HCT116 (cell line): ENCODE measurements around the gene KCNJ8. TPM values are rescaled to one million over a fixed set of nuclear protein-coding genes. Genes with fewer than 3 reads are reported as not detected.

Source experiments
- ATAC-seq: fragments of 200-7000 bp; cut with Tn5 transposase; 2 replicates; pipeline ENCODE4 v1.9.1; 2020; ENCODE audit warnings: mild to moderate bottlenecking, moderate library complexity
- BruUV-seq: library from RNA; stranded (reverse); fragments of 400-500 nt; replicated peaks from 2 replicates; lab custom pipeline; 2021; lab: Mats Ljungman, UMichigan
- CTCF ChIA-PET: fragments of 300-600 bp; sonication (Branson Sonifier 250); formaldehyde crosslinking; loops from one replicate; lab custom pipeline; 2021; ENCODE audit warnings: antibody characterized with exemption; lab: Charles Lee
- POLR2A ChIA-PET: fragments of 300-600, 350-600 bp; sonication (Branson Sonifier 250); formaldehyde crosslinking; loops from one replicate; lab custom pipeline; 2021; ENCODE audit warnings: antibody characterized with exemption; lab: Charles Lee
- RAD21 ChIA-PET, 2 experiments: fragments of 300-600 bp; sonication (Branson Sonifier 250); formaldehyde crosslinking; loops; one replicate each; lab custom pipeline; 2023; ENCODE audit warnings: low total read pairs in 2 of 2; ENCODE audit not compliant: uncharacterized antibody in 2 of 2, unreplicated experiment in 2 of 2, low non-redundant PET in 1 of 2; lab: Charles Lee
- DNase-seq: peaks from one replicate; pipeline ENCODE4 v3.0.0-alpha.2; 2010; ENCODE audit warnings: low read depth, low spot score
- H2AFZ ChIP-seq: fragments of 200-600 bp; shearing (Covaris generic), sonication (generic); 2 replicates; pipeline ENCODE4 v1.6.1; 2017; ENCODE audit warnings: low read depth, mixed run types, mixed read lengths, antibody characterized with exemption, low read length; ENCODE audit not compliant: poor library complexity, severe bottlenecking
- H3K27ac ChIP-seq: 2 replicates; pipeline ENCODE4 v1.5.1; 2012; ENCODE audit warnings: low read depth, low read length
- H3K27me3 ChIP-seq: fragments of 200-600 bp; sonication (generic); 2 replicates; pipeline ENCODE4 v1.6.1; 2016; ENCODE audit warnings: mixed run types, low read length, mixed read lengths; ENCODE audit not compliant: insufficient read depth
- H3K36me3 ChIP-seq, 2 experiments: fragments of 200-500 bp in 1 of 2; fragments of 200-600 bp in 1 of 2; sonication (Bioruptor generic) in 1 of 2; sonication (generic) in 1 of 2; 2 replicates each; pipeline versions ENCODE4 v1.5.1 to v1.6.1; 2014 to 2016; ENCODE audit warnings: low read length in 2 of 2, inconsistent platforms in 1 of 2, mixed read lengths in 1 of 2, mixed run types in 1 of 2; ENCODE audit not compliant: insufficient read depth in 2 of 2, control insufficient read depth in 1 of 2
- H3K4me1 ChIP-seq, 2 experiments: fragments of 200-600 bp in 1 of 2; sonication (generic) in 1 of 2; 2 replicates each; pipeline versions ENCODE4 v1.5.1 to v1.6.1; 2012 to 2017; ENCODE audit warnings: low read length in 2 of 2, inconsistent platforms in 1 of 2, mild to moderate bottlenecking in 1 of 2, mixed read lengths in 1 of 2, mixed run types in 1 of 2, moderate library complexity in 1 of 2; ENCODE audit not compliant: insufficient read depth in 2 of 2, control insufficient read depth in 1 of 2
- H3K4me2 ChIP-seq: fragments of 200-600 bp; sonication (generic); 2 replicates; pipeline ENCODE4 v1.6.1; 2017; ENCODE audit warnings: mixed run types, low read length, mixed read lengths
- H3K4me3 ChIP-seq, 2 experiments: fragments of 200-600 bp in 1 of 2; sonication (generic) in 1 of 2; replicated peaks in 1 of 2; 2 replicates each; pipeline ENCODE4 v1.5.1; 2011 to 2016; ENCODE audit warnings: low read length in 2 of 2, control low read depth in 1 of 2, low read depth in 1 of 2, mild to moderate bottlenecking in 1 of 2, mixed read lengths in 1 of 2, mixed run types in 1 of 2
- H3K79me2 ChIP-seq: fragments of 200-600 bp; sonication (generic); 2 replicates; pipeline ENCODE4 v1.6.1; 2017; ENCODE audit warnings: mild to moderate bottlenecking, mixed run types, low read length, moderate library complexity, mixed read lengths; ENCODE audit not compliant: insufficient read depth
- H3K9ac ChIP-seq: fragments of 200-600 bp; sonication (generic); 2 replicates; pipeline ENCODE4 v1.6.1; 2016; ENCODE audit warnings: low read length, mixed read lengths
- H3K9me2 ChIP-seq: fragments of 200-600 bp; sonication (generic), shearing (Covaris generic); 2 replicates; pipeline ENCODE4 v1.6.1; 2017; ENCODE audit warnings: mixed run types, mild to moderate bottlenecking, moderate library complexity; ENCODE audit not compliant: insufficient read depth
- H3K9me3 ChIP-seq, 2 experiments: fragments of 200-500 bp in 1 of 2; fragments of 200-600 bp in 1 of 2; sonication (Bioruptor generic) in 1 of 2; sonication (generic) in 1 of 2; 2 replicates each; pipeline ENCODE4 v1.6.1; 2014 to 2017; ENCODE audit warnings: low read length in 2 of 2, mixed read lengths in 2 of 2, inconsistent platforms in 1 of 2, low read depth in 1 of 2, mild to moderate bottlenecking in 1 of 2, mixed run types in 1 of 2, moderate library complexity in 1 of 2; ENCODE audit not compliant: control insufficient read depth in 1 of 2, insufficient read depth in 1 of 2
- H4K20me1 ChIP-seq: fragments of 200-600 bp; sonication (generic), shearing (Covaris generic); 2 replicates; pipeline ENCODE4 v1.6.1; 2017; ENCODE audit warnings: mixed run types, mild to moderate bottlenecking, moderate library complexity; ENCODE audit not compliant: insufficient read depth
- CBX3 ChIP-seq: IDR thresholded peaks from 2 replicates; pipeline ENCODE4 v1.6.1; 2012; ENCODE audit warnings: low read depth
- EZH2 ChIP-seq: fragments of 200-600 bp; sonication (generic); IDR thresholded peaks from 2 replicates; pipeline ENCODE4 v1.6.1; 2017; ENCODE audit warnings: antibody characterized with exemption, mixed run types
- FOSL1 ChIP-seq: IDR thresholded peaks from 2 replicates; pipeline ENCODE4 v1.6.1; 2012; ENCODE audit warnings: low read depth
- SIN3A ChIP-seq: IDR thresholded peaks from 2 replicates; pipeline ENCODE4 v1.6.1; 2012; ENCODE audit warnings: low read depth
- SRF ChIP-seq: IDR thresholded peaks from 2 replicates; pipeline ENCODE4 v1.6.1; 2012; ENCODE audit warnings: low read depth
- YY1 ChIP-seq: IDR thresholded peaks from 2 replicates; pipeline ENCODE4 v1.6.1; 2011; ENCODE audit warnings: low read length, low read depth, moderate library complexity, mild to moderate bottlenecking; ENCODE audit not compliant: insufficient replicate concordance; ENCODE audit errors: extremely low read depth
- intact Hi-C: fragments of 100-400 bp; cut with micrococcal nuclease; formaldehyde crosslinking; loops from 2 replicates; pipeline ENCODE4 v1.10.0; 2022
- total RNA-seq: library from RNA; stranded (reverse); gene quantifications from one replicate; pipeline ENCODE4 v1.2.1, GENCODE V29; 2021; ENCODE audit not compliant: unreplicated experiment
- TF ChIP-seq, protein P1 (sequence below): IDR thresholded peaks from 2 replicates; pipeline ENCODE4 v1.6.1; 2012
- TF ChIP-seq, protein P2 (sequence below): IDR thresholded peaks from 2 replicates; pipeline ENCODE4 v1.6.1; 2012; ENCODE audit warnings: low read depth
- TF ChIP-seq, protein P3 (sequence below): IDR thresholded peaks from 2 replicates; pipeline ENCODE4 v1.6.1; 2012
- TF ChIP-seq, protein P4 (sequence below): IDR thresholded peaks from 2 replicates; pipeline ENCODE4 v1.6.1; 2011; ENCODE audit warnings: mild to moderate bottlenecking, low read length, moderate library complexity; ENCODE audit not compliant: insufficient replicate concordance; ENCODE audit errors: extremely low read depth
- TF ChIP-seq, protein P5 (sequence below), 3 experiments: fragments of 200-600 bp in 1 of 3; sonication (generic) in 1 of 3; IDR thresholded peaks in 2 of 3; conservative IDR thresholded peaks in 1 of 3; 2 replicates each; pipeline ENCODE4 v1.5.1; 2012 to 2017; ENCODE audit warnings: low read depth in 2 of 3, low read length in 2 of 3, antibody characterized with exemption in 1 of 3, borderline replicate concordance in 1 of 3, control low read depth in 1 of 3, mild to moderate bottlenecking in 1 of 3, mixed read lengths in 1 of 3, mixed run types in 1 of 3, moderate library complexity in 1 of 3; ENCODE audit not compliant: insufficient read depth in 1 of 3

The KCNJ8 gene
- total RNA-seq, 1 experiment from 2014 or later, result 0.17 TPM

DNA sequence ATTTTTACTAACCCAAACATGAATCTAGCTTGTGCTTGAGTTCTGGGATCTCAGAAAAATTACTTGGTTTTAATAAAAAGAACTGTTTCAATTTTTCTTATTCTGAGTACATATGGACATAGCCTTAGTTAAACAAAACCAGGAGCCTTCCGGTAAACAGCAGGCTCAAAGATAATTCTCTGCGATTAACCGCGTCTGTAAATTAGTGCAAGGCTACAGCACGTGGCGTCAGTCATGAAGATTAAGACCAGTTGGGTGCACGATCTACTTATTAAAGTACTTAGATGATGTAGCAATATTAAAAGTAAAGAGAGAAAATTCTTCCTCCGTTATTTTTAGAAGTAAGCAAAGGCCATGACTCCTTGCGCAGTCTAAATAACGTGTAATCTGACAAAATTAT lies 700 bp downstream of the KCNJ8 start:
- Histone ChIP-seq H3K4me3 (no peak overlapping the region), H3K36me3 (no peaks in the 10 kb centered on the region), H3K9me2 (no peaks in the 10 kb centered on the region), H3K9ac (no peak overlapping the region), H3K9me3 (no peaks in the 10 kb centered on the region), H3K4me2 (no peak overlapping the region), H2AFZ (no peak overlapping the region), H3K4me1 (no peaks in the 10 kb centered on the region), H3K27ac (no peak overlapping the region), H3K79me2 (no peaks in the 10 kb centered on the region), H3K27me3 (no peaks in the 10 kb centered on the region), H4K20me1 (no peaks in the 10 kb centered on the region)
- intact Hi-C loops, result no loop called here
- no peak for DNase-seq
- TF ChIP-seq, protein P1, sequence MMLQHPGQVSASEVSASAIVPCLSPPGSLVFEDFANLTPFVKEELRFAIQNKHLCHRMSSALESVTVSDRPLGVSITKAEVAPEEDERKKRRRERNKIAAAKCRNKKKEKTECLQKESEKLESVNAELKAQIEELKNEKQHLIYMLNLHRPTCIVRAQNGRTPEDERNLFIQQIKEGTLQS, result no peak
- TF ChIP-seq CBX3 (no peak), EZH2 (no peak), SIN3A (no peak), FOSL1 (no peak), SRF (no peak), YY1 (no peak)
- TF ChIP-seq, protein P2, sequence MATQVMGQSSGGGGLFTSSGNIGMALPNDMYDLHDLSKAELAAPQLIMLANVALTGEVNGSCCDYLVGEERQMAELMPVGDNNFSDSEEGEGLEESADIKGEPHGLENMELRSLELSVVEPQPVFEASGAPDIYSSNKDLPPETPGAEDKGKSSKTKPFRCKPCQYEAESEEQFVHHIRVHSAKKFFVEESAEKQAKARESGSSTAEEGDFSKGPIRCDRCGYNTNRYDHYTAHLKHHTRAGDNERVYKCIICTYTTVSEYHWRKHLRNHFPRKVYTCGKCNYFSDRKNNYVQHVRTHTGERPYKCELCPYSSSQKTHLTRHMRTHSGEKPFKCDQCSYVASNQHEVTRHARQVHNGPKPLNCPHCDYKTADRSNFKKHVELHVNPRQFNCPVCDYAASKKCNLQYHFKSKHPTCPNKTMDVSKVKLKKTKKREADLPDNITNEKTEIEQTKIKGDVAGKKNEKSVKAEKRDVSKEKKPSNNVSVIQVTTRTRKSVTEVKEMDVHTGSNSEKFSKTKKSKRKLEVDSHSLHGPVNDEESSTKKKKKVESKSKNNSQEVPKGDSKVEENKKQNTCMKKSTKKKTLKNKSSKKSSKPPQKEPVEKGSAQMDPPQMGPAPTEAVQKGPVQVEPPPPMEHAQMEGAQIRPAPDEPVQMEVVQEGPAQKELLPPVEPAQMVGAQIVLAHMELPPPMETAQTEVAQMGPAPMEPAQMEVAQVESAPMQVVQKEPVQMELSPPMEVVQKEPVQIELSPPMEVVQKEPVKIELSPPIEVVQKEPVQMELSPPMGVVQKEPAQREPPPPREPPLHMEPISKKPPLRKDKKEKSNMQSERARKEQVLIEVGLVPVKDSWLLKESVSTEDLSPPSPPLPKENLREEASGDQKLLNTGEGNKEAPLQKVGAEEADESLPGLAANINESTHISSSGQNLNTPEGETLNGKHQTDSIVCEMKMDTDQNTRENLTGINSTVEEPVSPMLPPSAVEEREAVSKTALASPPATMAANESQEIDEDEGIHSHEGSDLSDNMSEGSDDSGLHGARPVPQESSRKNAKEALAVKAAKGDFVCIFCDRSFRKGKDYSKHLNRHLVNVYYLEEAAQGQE, result no peak
- TF ChIP-seq, protein P3, sequence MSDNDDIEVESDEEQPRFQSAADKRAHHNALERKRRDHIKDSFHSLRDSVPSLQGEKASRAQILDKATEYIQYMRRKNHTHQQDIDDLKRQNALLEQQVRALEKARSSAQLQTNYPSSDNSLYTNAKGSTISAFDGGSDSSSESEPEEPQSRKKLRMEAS, result no peak
- TF ChIP-seq, protein P4, sequence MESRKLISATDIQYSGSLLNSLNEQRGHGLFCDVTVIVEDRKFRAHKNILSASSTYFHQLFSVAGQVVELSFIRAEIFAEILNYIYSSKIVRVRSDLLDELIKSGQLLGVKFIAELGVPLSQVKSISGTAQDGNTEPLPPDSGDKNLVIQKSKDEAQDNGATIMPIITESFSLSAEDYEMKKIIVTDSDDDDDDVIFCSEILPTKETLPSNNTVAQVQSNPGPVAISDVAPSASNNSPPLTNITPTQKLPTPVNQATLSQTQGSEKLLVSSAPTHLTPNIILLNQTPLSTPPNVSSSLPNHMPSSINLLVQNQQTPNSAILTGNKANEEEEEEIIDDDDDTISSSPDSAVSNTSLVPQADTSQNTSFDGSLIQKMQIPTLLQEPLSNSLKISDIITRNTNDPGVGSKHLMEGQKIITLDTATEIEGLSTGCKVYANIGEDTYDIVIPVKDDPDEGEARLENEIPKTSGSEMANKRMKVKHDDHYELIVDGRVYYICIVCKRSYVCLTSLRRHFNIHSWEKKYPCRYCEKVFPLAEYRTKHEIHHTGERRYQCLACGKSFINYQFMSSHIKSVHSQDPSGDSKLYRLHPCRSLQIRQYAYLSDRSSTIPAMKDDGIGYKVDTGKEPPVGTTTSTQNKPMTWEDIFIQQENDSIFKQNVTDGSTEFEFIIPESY, result no peak
- TF ChIP-seq, protein P5, sequence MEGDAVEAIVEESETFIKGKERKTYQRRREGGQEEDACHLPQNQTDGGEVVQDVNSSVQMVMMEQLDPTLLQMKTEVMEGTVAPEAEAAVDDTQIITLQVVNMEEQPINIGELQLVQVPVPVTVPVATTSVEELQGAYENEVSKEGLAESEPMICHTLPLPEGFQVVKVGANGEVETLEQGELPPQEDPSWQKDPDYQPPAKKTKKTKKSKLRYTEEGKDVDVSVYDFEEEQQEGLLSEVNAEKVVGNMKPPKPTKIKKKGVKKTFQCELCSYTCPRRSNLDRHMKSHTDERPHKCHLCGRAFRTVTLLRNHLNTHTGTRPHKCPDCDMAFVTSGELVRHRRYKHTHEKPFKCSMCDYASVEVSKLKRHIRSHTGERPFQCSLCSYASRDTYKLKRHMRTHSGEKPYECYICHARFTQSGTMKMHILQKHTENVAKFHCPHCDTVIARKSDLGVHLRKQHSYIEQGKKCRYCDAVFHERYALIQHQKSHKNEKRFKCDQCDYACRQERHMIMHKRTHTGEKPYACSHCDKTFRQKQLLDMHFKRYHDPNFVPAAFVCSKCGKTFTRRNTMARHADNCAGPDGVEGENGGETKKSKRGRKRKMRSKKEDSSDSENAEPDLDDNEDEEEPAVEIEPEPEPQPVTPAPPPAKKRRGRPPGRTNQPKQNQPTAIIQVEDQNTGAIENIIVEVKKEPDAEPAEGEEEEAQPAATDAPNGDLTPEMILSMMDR (IDR thresholded peaks at IDR 0.05 in 2 of 3, conservative IDR thresholded peaks at IDR 0.05 in 1 of 3; ENCODE audit: borderline replicate concordance in 1 of 3, insufficient read depth in 1 of 3, low read depth in 2 of 3, low read length in 2 of 3), result no peak
- ChIA-PET CTCF (interaction anchor here (1.8 kb wide), 1 partner anchor 216 kb away, joined by 7 read pairs; no protein-coding TSS in a partner anchor), POLR2A (no interaction called here), RAD21 (no interaction called here)
- BruUV-seq, result no TSS peak
- no peak for ATAC-seq
